ENCODE results near the gene SUSD1.

GRCh38 chr9:112198646-112199045 is 23.5 kb upstream of the SUSD1 start:
- no peak for TF ChIP-seq EGR1 (IDR thresholded peaks at IDR 0.05)
- no peak for TF ChIP-seq YY1 (IDR thresholded peaks at IDR 0.05; ENCODE audit: low read depth)
- TF ChIP-seq CEBPB (IDR thresholded peaks at IDR 0.05): no peak
- TF ChIP-seq EP300 (IDR thresholded peaks at IDR 0.05; ENCODE audit: borderline replicate concordance): no peak
- no peak for TF ChIP-seq RAD21 (IDR thresholded peaks at IDR 0.05; ENCODE audit: low read depth)
- no peak for TF ChIP-seq TAF1 (IDR thresholded peaks at IDR 0.05; ENCODE audit: low read depth)
- TF ChIP-seq MAX (IDR thresholded peaks at IDR 0.05): no peak
- TF ChIP-seq USF1 (IDR thresholded peaks at IDR 0.05): no peak
- TF ChIP-seq FOXM1 (IDR thresholded peaks at IDR 0.05; ENCODE audit: borderline replicate concordance, low read depth): no peak
- no peak for TF ChIP-seq REST (IDR thresholded peaks at IDR 0.05; ENCODE audit: low read depth)
- TF ChIP-seq CREB1 (IDR thresholded peaks at IDR 0.05; ENCODE audit: low read depth): no peak
